ENCODE measurements around the gene PRRG4.
"Not testable (repeated sequence)": the region's sequence is repeated elsewhere in the genome, so short reads cannot be mapped to it uniquely, and the experiment has no call there.

PRRG4 gene

DNA sequence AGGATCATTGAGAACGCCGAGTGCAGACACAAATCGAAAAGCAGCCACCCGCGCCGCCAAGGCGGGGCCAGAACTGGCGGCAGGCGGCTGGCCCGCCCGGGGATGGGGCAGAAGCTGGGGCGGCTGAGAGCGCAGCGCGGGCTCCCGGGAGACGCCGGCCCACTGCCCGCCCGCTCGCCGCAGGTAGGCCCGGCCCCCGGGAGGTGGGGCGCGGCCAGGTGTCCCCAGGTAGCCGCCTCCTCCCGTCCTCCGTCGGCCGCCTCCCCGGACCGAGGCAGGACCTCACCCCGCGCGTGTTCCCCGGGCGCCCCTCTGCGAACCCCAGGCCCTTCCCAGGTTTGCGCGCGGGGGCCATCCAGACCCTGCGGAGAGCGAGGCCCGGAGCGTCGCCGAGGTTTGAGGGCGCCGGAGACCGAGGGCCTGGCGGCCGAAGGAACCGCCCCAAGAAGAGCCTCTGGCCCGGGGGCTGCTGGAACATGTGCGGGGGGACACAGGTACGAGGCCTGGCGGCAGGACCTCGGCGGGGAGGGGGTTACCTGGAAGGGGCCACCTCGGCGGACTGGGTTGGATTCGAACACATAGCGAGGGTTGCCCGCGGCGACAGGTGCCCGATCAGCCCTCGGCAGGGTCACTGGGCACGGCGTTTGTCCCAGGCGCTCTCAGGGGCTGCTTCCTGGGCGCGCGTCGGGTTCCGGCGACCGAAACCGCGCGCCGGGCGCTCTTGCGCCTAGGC is at the start of gene PRRG4:
PRRG4 (plus strand) TSS at position 248 of the 733 bp plus-strand sequence. CDS start 603 bp downstream, outside the sequence.
- DNase-seq: peak; percentile 8

DNA sequence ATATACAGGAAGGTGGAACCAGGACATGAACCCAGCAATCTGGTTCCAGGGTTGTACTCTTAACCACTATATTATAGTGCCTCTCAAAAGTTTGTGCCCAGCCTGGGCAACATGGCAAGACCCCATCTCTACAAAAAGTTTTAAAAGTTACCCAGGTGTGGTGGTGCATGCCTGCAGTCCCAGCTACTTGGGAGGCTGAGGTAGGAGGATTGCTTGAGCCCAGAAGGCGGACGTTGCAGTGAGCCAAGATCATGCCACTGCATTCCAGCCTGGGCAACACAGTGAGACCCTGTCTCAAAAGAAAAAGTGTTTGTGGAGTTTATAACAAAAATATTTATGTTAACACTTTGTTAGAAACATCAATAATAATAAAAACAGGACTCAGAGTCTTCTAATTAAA is 48.9 kb upstream of the PRRG4 start:
- DNase-seq: not testable (repeated sequence)

DNA sequence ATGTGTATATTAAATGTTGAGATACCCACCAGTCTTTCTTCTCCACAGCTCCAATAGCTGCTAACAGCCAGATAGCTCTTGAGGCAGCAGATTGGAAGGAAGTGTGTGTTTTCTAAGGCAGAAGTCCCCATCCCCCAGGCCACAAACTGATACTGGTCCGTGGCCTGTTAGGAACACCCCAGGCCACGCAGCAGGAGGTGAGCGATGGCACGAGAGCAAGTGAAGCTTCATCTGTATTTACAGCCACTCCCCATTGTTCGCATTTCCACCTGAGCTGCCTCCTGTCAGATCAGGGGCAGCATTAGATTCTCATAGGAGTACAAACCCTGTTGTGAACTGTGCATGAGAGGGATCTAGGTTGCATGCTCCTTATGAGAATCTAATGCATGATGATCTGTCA is 48.0 kb upstream of the PRRG4 start:
- no peak for DNase-seq

DNA sequence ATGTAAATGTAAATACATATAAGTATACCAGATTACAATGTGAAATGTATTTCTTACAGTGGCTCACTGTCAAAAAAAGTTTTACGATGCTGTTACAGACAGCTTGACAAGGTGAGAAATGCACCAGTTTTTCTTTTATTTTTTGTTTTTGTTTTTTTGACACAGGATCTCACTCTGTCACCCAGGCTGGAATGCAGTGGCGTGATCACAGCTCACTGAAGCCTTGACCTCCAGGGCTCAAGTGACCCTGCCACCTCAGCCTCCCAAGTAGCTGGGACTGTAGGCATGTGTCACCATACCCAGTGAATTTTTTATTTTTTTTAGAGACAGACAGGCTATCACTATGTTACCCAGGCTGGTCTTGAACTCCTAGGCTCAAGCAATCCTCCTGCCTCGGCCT is 44.5 kb upstream of the PRRG4 start:
- no peak for DNase-seq

DNA sequence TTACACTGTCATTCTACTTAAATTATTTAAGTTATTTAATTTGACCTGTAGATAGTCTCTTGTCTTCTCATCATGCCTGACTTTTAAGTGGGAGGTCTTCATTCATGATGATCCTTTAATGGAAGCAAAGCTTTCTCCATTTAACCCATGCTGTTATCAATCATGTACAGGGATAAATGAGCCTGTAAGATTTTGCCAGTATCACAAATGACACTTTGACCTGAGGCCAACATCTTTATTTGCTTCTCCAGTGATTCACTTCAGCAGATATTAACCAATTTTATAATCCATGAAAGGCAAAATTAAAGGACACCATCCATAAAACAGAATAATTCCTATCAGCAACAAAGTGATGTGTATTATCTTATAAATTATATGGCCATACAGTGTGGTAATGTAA is 42.9 kb upstream of the PRRG4 start:
- DNase-seq: peak; percentile 2

DNA sequence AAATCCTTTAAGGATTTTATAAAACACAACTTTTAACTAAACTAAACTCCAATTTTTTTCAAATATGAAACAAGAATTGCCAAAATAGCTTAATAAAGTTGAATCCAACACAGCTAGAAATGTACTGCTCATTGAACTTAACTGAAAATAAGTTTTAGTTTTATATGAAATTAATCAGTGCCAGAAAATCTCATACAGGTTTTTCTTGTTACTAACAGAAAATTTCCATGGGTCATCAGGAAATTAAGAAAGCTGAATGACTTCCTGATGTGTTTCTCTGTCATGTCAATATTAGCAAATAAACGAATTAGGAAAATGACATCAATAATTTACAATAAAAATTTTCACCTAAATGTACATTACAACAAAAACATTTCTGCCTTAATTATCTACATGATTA is 38.8 kb upstream of the PRRG4 start:
- DNase-seq: no peak

DNA sequence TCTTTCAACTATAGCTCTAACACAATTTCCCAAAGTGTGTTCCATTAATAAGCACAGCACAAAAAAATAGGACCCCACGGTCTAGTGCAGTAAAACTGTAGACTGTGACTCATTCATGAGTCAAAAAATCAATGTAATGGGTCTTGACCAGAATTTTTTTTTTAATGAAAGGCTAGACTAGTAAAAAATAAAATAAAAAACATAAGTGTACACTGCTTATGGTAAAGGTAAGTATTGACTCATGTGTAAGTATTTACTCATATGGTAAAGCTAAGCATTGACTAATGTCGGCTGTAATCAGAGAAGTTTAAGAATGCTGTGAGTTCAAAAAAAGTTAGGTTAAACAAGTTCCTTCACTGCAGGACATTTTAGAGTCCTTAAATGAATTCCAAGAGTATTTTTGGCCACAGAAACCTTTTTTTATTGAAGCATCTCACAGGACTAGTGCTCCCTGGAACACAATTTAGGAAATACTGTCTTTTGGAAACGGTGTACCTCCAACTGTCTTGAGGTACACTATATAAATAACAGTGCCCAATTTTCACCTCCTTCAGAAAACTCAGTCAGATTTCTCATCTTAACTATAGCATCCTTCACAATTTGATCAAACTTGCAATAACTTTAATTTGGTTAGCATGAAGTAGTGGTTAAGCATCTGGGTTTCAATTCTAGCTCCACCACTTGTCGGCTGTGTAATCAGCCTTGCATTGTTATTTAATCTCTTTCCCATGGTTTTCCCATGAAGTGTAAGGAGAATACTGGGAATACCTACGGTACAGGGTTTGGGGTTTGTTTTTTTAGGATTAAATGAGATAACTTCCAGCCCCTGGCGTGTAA is 37.4 kb upstream of the PRRG4 start:
- no peak for DNase-seq

DNA sequence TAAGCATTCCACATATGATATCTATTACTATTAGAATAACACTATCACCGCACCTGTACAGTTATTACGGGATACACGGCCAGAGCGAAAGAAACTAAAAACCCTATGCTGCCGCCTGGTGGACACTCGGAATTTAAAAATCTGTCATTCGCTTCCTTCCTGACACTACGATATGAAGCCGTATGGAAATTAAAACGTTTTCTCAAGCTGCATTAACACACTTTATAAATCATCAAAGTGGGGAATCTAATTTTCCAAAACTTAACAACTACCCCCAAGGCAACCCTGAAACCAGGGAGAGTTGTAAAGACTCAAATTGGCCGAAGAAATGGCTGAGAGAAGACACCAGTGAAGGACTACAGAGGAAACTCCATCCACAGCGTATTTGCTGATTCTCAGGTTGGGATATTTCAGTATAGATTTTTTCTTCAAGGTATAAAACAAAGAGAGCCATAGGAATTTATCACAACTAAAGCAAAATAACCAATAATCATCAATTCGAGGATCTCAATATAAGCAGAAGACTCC is 36.7 kb upstream of the PRRG4 start:
- peak; percentile 73 for DNase-seq

DNA sequence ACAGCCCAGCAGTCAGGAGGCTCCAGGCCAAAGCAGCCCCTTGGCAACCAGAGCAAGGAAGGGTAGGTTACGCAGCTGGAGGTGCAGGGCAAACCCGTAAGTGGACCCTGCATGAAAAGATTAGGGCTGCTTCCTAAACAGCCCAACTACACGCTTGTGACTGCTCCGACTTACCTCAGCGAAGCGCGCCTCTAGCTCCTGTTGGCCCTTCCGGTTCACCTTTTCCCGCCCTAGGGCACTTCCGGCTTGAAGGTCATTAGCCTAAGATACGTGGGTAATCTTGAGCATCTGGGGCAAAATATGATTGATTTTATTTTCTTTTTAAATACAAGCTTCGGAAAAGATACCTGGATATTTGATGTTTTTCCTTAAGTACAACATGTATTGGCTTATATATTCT is 35.3 kb upstream of the PRRG4 start, which contains the start of gene CCDC73:
CCDC73 (minus strand) TSS at position 224 of the 400 bp plus-strand sequence. CDS start 34,419 bp downstream, outside the sequence.
- no peak for DNase-seq

DNA sequence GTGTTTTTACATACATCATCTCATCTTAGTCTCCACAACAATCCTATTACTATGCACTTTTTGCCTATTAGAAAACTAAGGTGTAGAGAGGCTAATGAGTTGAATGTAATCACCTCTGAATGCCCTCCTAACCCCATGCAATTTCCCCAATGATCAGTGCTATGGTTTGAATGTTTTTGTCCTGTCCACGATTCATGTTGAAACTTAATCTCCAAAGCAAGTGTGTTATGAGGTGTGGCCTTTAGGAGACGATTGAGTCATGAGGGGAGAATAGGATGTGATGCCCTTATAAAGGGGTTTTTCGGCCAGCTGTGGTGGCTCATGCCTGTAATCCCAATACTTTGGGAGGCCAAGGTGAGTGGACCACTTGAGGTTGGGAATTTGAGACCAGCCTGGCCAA is 33.3 kb upstream of the PRRG4 start:
- DNase-seq: no peak

DNA sequence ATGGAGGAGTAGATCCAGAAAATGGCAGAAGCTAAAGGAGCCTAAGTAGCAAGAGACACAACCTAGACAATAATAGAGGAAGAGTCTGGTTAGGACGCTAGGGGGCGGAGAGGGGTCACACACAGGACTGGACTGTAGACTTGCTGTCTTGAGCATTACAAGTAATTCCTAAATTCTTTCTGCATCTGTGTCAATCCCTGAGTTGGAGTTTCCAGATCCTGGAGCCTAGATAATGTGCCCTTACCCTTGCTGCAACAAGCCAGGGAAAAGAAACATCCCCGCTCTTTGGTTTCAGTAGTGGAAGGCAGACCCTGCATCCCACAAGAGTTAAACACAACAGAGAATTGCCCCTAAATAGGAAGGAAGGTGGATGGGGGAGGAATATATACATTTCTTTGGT is 20.4 kb upstream of the PRRG4 start:
- DNase-seq: peak; percentile 83

DNA sequence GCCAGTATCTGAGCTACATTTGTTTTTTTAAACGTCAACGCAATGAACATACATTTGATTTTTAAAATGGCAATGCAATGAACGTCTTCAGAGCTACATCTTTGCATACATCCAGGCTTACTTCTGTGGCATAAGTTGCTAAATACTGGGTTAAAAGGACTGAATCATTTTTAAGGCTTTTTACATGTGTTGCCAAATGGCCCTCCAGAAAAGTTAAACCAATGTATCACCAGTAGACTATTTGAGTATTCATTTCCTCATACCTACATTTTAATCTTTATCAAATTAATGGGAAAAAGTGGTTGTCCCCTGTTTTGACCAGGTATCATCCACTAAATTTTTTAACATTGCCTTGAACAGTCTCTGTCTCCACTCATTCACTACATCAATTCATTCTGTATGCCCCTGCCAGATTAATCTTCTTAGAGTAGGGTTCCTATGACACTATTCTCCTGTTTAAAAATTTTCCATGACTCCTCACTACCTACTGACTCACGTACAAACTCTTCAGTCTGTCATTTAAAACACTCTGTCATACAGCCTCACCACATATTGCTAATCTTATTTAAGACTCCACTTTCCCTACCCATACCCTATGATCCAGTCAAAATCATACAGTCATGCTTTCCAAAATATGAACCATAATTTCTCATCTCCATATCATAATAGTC is 12.4 kb upstream of the PRRG4 start:
- no peak for DNase-seq

DNA sequence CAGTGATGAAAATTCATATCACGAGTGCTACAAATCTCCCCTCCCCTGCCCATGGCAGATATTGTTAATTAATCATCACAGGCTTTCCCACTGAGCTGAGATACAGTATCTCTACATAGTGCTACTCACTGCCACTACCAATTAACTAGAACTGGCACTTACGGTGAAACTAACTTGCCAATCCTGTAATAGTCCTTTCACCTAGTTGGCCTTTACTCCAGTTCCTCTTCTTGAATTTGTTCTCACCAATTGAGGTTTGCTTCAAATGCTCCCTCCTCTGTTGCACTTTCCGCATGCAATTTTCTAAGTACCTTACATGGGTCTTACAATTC is 11.9 kb upstream of the PRRG4 start:
- DNase-seq: no peak

DNA sequence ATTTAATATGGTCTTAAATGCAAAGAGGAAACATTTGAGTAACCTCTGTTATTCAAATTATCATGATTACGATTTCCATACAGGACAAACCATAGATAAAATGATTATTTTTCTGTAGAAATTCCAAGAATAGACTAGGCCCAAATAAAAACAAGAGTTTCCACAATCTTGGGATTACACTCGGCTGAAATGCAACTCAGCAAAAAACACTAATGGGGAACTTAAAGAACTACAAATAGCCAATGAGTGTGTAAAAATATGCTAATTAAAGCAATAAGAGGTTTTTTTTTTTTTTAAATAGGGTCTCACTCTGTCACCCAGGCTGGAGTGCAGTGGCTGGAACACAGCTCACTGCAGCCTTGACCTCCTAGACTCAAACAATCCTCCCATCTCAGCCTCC is 10.5 kb upstream of the PRRG4 start:
- DNase-seq: no peak

DNA sequence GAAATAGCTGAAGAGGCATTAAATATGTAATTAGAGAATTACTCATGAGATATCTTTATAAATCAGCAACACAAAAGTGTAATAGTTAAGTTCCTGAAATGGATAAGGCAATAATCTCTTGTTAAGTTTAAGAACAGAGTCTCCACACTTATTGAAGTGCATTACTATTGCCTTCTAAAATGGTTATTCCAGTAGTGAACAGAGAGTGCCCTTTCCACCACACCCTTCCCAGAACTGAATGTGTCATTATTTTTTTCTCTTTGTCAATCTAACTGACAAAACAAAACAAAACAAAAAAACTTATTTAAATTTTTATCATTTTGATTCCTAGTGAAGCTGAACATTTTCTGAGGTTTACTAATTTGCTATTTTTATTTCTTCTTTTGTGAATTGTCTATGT is 9.2 kb upstream of the PRRG4 start:
- DNase-seq: no peak

DNA sequence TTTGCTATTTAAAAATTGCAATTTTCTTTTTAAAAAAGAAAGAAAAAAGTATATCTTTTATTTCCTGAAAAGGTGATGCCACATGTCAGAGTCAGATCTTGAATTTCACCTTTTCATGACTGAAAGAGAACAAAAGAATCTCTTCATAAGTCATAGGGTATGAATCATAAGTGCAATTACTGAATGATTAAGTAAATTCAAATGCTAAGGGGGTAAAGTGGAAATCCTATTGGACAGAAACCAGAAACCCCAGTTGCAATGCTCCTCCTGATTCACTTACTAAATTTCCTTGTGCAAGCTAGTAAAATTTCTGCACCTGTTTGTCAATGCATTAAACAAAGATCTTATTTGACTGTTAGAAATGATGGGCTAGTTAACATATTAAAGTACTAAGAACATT is 8.2 kb upstream of the PRRG4 start:
- DNase-seq: no peak

DNA sequence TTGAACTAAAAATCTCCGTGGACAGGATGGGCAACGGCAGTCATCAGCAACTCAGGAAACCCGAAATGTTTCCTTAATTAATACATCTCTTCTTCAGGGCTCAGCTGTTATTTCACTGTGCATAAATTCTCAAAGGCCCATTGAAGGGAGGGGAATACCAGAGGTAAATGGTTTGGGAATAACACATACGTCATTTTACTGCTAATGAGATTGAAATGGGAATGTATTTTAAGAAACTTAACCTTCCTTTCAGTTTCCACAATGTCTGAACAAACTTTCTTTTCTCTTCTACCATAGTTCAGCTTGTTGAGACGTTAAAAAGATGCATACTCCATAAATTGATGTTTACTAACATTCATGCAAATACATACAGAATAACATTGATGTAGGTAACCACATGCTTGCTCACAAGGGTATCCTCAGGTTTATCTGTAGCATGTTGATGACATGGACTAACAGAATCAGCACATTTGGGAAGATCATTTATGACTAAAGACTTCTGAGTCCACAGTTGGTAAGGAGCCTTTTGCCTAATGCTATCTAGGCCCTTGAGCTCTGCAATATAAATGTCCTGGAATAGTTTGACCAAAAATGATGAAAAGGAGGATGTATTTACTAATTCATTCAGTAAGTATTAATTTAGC is 7.7 kb upstream of the PRRG4 start:
- no peak for DNase-seq

DNA sequence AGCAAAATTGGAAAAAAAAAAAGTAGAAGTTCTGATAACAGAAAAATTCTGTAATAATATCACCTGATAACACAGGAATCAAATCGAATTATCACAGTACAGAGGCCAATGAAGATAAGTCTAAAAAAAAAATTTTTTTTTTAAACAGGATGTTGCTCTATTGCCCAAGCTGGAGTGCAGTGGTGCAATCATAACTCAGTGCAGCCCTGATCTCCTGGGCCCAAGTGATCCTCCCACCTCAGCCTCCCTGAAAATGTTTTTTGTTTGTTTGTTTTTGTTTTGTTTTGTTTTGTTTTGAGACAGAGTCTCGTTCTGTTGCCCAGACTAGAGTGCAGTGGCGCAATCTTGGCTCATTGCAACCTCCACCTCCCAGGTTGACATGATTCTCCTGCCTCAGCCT is 6.1 kb upstream of the PRRG4 start:
- not testable (repeated sequence) for DNase-seq

DNA sequence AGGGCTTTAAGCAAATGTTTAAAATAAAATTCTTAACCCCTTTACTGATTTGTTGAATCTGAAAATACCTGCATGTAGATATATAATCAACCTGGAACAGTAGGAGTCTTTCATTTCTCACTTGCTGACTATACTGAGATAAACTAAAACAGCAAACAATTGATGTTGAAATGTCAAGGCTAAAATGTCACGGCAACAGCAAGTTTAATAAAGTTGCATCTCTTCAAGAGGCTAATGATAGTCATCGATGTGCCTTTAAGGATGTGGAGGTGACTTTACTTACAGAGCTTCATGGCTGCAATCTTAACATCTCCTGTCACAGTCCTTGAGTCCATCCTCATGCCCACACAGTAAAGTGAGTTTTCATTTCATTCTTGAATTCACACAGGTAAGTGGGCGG is 3.6 kb upstream of the PRRG4 start:
- DNase-seq: no peak

DNA sequence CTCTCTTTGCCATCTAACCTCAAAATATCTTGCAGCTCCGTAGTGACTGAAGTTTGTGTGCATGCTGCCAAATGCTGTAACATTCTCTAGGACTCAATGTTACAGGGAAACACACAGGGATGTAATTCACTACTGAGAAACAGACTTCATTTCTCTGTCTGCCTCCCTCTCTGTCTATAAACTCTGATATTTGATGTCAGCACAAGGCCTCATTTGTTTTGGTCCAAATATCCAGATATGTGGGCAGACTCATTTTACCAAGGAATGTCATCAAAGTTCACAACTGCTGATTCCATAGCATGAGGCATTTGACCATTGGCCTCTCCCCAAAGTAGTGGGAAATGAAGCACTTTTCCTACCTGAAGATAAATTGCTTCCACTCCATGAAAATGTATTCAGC is 2.5 kb upstream of the PRRG4 start:
- DNase-seq: no peak

DNA sequence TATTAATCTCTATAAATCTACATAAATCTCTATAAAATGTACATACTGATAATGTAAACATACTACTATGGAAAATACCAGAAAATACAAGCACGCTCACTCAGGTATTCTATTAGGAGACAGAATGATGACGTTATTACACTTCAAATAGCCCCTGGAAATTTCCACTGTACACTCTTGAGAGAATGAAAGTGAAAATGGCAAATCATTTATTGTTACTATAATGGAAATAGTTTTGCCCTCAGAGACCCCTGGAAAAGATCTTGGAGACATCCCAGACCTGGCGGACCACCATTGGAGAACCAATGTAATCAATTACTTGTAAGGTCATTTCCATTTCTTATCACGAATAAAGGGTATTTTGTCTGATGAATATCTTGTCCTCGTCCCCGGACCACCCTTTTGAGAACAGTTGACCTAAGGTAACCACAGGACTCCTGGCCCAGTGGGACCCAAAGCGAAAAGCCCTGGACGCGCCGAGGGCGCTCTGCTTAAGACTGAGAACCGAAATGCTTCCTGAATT is 509 bp upstream of the PRRG4 start:
- no peak for DNase-seq

DNA sequence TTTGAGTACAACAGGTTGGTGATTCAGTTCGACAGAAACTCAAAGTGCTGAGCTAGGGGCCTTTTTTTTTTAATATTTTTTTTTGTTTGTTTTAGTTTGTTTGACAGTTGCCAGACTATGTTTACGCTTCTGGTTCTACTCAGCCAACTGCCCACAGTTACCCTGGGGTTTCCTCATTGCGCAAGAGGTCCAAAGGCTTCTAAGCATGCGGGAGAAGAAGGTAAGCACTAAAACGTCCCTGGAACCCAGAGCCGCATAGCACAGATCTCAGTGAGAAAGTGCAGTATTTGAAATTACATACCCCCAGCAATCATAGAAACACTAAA is 649 bp downstream of the PRRG4 start:
- DNase-seq: no peak

DNA sequence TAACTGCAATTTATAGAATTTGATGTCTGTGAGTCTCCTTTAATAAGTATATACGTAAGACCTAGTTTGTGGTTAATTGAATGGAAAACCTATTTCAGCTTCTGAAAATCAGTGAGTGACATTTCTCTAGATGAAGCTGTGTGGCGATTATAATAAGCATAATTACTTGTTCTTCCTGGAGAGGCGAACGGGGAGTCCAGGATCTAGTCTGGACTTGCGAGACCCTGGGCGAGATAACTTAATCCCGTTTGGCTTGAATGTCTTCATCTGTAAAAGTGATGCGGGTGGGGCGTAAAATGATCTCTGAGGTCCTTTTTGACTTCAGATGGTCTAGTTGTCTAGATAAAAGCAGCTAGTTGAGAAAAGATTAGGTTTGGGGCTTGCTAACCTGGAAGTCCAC is 1.1 kb downstream of the PRRG4 start:
- DNase-seq: no peak

All from NCI-H82 (cell line).